ENCODE data around the gene TMEM266. TPM values are rescaled to one million over a fixed set of nuclear protein-coding genes. Genes with fewer than 3 reads are reported as not detected.

The TMEM266 gene
- total RNA-seq, 2 experiments from 2014 or later = not detected

- no peaks in the 10 kb centered on the region for H3K9me3 ChIP-seq (ENCODE audit: control insufficient read depth in 1 of 2, insufficient read depth in 1 of 2, low read length in 2 of 2)
- no peak overlapping the region for H3K27ac Mint-ChIP-seq
Measured at GRCh38 chr15:76078285-76078877, 18.6 kb downstream of the TMEM266 start.

GRCh38 chr15:76084256-76084655 is 24.5 kb downstream of the TMEM266 start:
- Histone ChIP-seq H3K36me3 (ENCODE audit: insufficient read depth, low read length) (no peaks in the 10 kb centered on the region), H3K27me3 (ENCODE audit: control insufficient read depth in 1 of 2, insufficient read depth in 2 of 2, low read length in 2 of 2) (no peaks in the 10 kb centered on the region), H3K27ac (ENCODE audit: low read depth in 1 of 2, low read length in 2 of 2) (no peak overlapping the region), H3K4me1 (ENCODE audit: insufficient read depth, low read length) (no peaks in the 10 kb centered on the region), H3K9me3 (ENCODE audit: control insufficient read depth in 1 of 2, insufficient read depth in 1 of 2, low read length in 2 of 2) (no peaks in the 10 kb centered on the region), H3K4me3 (ENCODE audit: low read length) (no peak overlapping the region)
- no peak for DNase-seq
- ATAC-seq (ENCODE audit: poor library complexity) = no peak
- POLR2A ChIA-PET = no interaction called here
- TF ChIP-seq, protein P1, sequence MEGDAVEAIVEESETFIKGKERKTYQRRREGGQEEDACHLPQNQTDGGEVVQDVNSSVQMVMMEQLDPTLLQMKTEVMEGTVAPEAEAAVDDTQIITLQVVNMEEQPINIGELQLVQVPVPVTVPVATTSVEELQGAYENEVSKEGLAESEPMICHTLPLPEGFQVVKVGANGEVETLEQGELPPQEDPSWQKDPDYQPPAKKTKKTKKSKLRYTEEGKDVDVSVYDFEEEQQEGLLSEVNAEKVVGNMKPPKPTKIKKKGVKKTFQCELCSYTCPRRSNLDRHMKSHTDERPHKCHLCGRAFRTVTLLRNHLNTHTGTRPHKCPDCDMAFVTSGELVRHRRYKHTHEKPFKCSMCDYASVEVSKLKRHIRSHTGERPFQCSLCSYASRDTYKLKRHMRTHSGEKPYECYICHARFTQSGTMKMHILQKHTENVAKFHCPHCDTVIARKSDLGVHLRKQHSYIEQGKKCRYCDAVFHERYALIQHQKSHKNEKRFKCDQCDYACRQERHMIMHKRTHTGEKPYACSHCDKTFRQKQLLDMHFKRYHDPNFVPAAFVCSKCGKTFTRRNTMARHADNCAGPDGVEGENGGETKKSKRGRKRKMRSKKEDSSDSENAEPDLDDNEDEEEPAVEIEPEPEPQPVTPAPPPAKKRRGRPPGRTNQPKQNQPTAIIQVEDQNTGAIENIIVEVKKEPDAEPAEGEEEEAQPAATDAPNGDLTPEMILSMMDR (IDR thresholded peaks at IDR 0.05) = no peak
- no peaks in the 10 kb centered on the region for H3K9me3 Mint-ChIP-seq
- peaks cover 31% of the 10 kb centered on the region for H3K27me3 Mint-ChIP-seq
- no peak overlapping the region for H3K4me3 Mint-ChIP-seq
- intact Hi-C loops (cut with DNase I, micrococcal nuclease) = no loop called here
- H3K4me1 Mint-ChIP-seq (ENCODE audit: low read depth) = no peaks in the 10 kb centered on the region
- H3K27ac Mint-ChIP-seq = no peak overlapping the region
- CTCF ChIA-PET = no interaction called here
- no peaks in the 10 kb centered on the region for H3K36me3 Mint-ChIP-seq (ENCODE audit: low read depth)

More at GRCh38 chr15:76078285-76078877, 18.6 kb downstream of the TMEM266 start:
- no peaks in the 10 kb centered on the region for H3K27me3 ChIP-seq (ENCODE audit: control insufficient read depth in 1 of 2, insufficient read depth in 2 of 2, low read length in 2 of 2)
- ATAC-seq (ENCODE audit: poor library complexity) (no peak), DNase-seq (no peak)
- Mint-ChIP-seq H3K9me3 (no peaks in the 10 kb centered on the region), H3K4me1 (ENCODE audit: low read depth) (no peaks in the 10 kb centered on the region), H3K4me3 (no peak overlapping the region), H3K36me3 (ENCODE audit: low read depth) (no peaks in the 10 kb centered on the region), H3K27me3 (peaks cover 7% of the 10 kb centered on the region)
- TF ChIP-seq, protein P1 (IDR thresholded peaks at IDR 0.05) = no peak
- H3K36me3 ChIP-seq (ENCODE audit: insufficient read depth, low read length) = no peaks in the 10 kb centered on the region
- intact Hi-C loops (cut with DNase I, micrococcal nuclease) = no loop called here
- ChIA-PET POLR2A (no interaction called here), CTCF (no interaction called here)
- no peak overlapping the region for H3K4me3 ChIP-seq (ENCODE audit: low read length)
- H3K4me1 ChIP-seq (ENCODE audit: insufficient read depth, low read length) = no peaks in the 10 kb centered on the region
- no peak overlapping the region for H3K27ac ChIP-seq (ENCODE audit: low read depth in 1 of 2, low read length in 2 of 2)

GRCh38 chr15:76098685-76099084 is 38.9 kb downstream of the TMEM266 start:
- no peaks in the 10 kb centered on the region for H3K9me3 ChIP-seq (ENCODE audit: control insufficient read depth in 1 of 2, insufficient read depth in 1 of 2, low read length in 2 of 2)
- Mint-ChIP-seq H3K27ac (no peak overlapping the region), H3K36me3 (ENCODE audit: low read depth) (no peaks in the 10 kb centered on the region), H3K4me1 (ENCODE audit: low read depth) (no peaks in the 10 kb centered on the region), H3K9me3 (no peaks in the 10 kb centered on the region), H3K27me3 (peaks cover 72% of the 10 kb centered on the region), H3K4me3 (no peak overlapping the region)
- H3K27ac ChIP-seq (ENCODE audit: low read depth in 1 of 2, low read length in 2 of 2) = no peak overlapping the region
- H3K4me1 ChIP-seq (ENCODE audit: insufficient read depth, low read length) = no peaks in the 10 kb centered on the region
- DNase-seq (no peak), ATAC-seq (ENCODE audit: poor library complexity) (no peak)
- intact Hi-C loops (cut with DNase I, micrococcal nuclease) = no loop called here
- TF ChIP-seq, protein P1 (IDR thresholded peaks at IDR 0.05) = no peak
- ChIA-PET POLR2A (no interaction called here), CTCF (no interaction called here)
- H3K36me3 ChIP-seq (ENCODE audit: insufficient read depth, low read length) = no peaks in the 10 kb centered on the region
- peaks cover 21 to 25% of the 10 kb centered on the region in 2 experiments for H3K27me3 ChIP-seq (ENCODE audit: control insufficient read depth in 1 of 2, insufficient read depth in 2 of 2, low read length in 2 of 2)
- H3K4me3 ChIP-seq (ENCODE audit: low read length) = no peak overlapping the region

All from CD4-positive, alpha-beta T cell (primary cell).